Type B pancreatic cell (in vitro differentiated cells): ENCODE results near the gene TMC1. TPM values are rescaled to one million over a fixed set of nuclear protein-coding genes. Genes with fewer than 3 reads are reported as not detected.

Experiments
- DNase-seq: peaks from one replicate; pipeline ENCODE4 v3.0.0; 2021; ENCODE audit warnings: mixed read lengths; ENCODE audit not compliant: unreplicated experiment; ENCODE audit errors: extremely low spot score
- H3K27ac Mint-ChIP-seq: 2 replicates; pipeline ENCODE4 v1.8.0; 2021; ENCODE audit warnings: mild to moderate bottlenecking, mixed read lengths
- H3K27me3 Mint-ChIP-seq: 2 replicates; pipeline ENCODE4 v1.8.0; 2021; ENCODE audit warnings: mixed read lengths
- H3K36me3 Mint-ChIP-seq: 2 replicates; pipeline ENCODE4 v1.8.0; 2021; ENCODE audit warnings: mixed read lengths
- H3K4me1 Mint-ChIP-seq: one replicate; pipeline ENCODE4 v1.8.0; 2021; ENCODE audit warnings: mixed read lengths; ENCODE audit not compliant: unreplicated experiment
- H3K4me3 Mint-ChIP-seq: 2 replicates; pipeline ENCODE4 v1.8.0; 2021; ENCODE audit warnings: mild to moderate bottlenecking, mixed read lengths
- H3K9me3 Mint-ChIP-seq: 2 replicates; pipeline ENCODE4 v1.8.0; 2021; ENCODE audit warnings: mixed read lengths
- CTCF ChIP-seq: fragments of 200-600 bp; sonication (generic); conservative IDR thresholded peaks from 2 replicates; pipeline ENCODE4 v1.5.0; 2021; ENCODE audit warnings: antibody characterized with exemption, mild to moderate bottlenecking
- total RNA-seq: library from RNA; stranded (reverse); gene quantifications from 2 replicates; pipeline ENCODE4 v1.2.1, GENCODE V29; 2021; ENCODE audit warnings: low replicate concordance

TMC1 gene
- total RNA-seq, 1 donor from 2014 or later = not detected

- H3K4me1 Mint-ChIP-seq = no peaks in the 10 kb centered on the region
- H3K27me3 Mint-ChIP-seq = no peaks in the 10 kb centered on the region
- no peak for DNase-seq
- H3K36me3 Mint-ChIP-seq = no peaks in the 10 kb centered on the region
- TF ChIP-seq CTCF = no peak
- H3K27ac Mint-ChIP-seq = no peak overlapping the region
- H3K9me3 Mint-ChIP-seq = no peaks in the 10 kb centered on the region
- H3K4me3 Mint-ChIP-seq = no peak overlapping the region
These were observed 31.4 kb upstream of the TMC1 start for GRCh38 chr9:72489986-72490385.

DNA sequence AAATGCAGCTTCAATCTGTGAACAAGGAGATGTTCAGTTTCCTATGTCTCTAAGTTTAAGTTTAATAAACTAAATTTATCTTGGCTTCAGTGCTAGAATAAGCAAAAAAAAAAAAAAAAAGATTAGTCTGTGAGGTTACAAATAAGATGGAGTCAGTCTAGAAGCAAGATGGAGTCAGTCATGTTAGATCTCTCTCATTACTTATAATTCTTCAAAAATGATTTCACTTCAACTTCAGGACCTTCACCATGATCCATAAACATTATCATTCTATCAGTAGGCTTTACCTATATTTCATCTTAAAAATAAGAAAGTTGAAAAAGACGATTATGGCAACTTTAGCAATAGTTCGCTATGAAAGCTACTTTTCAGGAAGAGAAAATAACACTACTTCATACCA lies 30.2 kb upstream of the TMC1 start:
- Mint-ChIP-seq H3K36me3 (no peaks in the 10 kb centered on the region), H3K27ac (no peak overlapping the region), H3K9me3 (no peaks in the 10 kb centered on the region), H3K4me3 (no peak overlapping the region), H3K27me3 (no peaks in the 10 kb centered on the region), H3K4me1 (no peaks in the 10 kb centered on the region)
- TF ChIP-seq CTCF = no peak
- no peak for DNase-seq

DNA sequence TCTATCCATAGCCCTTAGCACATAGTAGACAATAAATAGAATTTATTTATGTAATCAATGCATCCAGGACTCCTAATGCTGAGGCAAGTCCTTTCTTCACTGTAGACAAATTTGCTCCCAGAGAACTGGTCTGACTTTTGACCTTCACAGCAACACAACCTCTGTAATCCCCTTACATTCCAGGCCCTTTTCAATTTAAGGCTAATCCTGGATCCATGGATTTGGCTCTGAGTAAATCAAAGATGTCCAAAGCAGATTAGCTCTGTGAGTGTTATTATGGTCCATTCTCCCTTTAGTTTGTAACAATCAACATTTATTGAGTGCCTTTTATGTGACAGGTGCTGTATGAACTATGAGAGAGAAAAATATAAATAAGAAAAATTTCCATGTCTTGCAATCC lies 27.4 kb upstream of the TMC1 start:
- Mint-ChIP-seq H3K27me3 (no peaks in the 10 kb centered on the region), H3K4me3 (no peak overlapping the region), H3K27ac (no peak overlapping the region)

GRCh38 chr9:72497447-72498046 lies 23.9 kb upstream of the TMC1 start:
- Mint-ChIP-seq H3K9me3 (no peaks in the 10 kb centered on the region), H3K27ac (no peak overlapping the region), H3K4me3 (no peak overlapping the region), H3K27me3 (no peaks in the 10 kb centered on the region), H3K36me3 (no peaks in the 10 kb centered on the region), H3K4me1 (no peaks in the 10 kb centered on the region)
- TF ChIP-seq CTCF = no peak
- DNase-seq = no peak

More for the DNA sequence above, 27.4 kb upstream of the TMC1 start:
- no peak for TF ChIP-seq CTCF
- DNase-seq = no peak
- Mint-ChIP-seq H3K36me3 (no peaks in the 10 kb centered on the region), H3K9me3 (no peaks in the 10 kb centered on the region), H3K4me1 (no peaks in the 10 kb centered on the region)

DNA sequence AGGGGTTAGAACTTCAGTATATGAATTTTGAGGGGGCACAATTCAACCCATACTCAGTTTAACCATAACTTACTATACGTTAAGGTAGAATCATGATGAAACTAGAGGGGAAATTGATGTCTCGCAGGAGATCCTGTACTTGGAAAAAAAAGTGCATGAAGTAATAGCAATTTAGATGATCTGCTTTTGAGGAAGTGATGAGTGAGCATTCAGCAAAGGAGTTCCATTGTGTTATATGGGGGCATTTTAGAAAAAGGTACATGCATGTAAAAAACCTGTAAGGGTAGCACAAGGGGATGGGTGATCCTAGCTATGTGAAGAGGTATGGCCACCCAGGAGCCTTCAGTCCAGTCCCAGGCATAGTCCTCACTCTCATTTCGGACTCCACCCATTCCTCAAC lies 14.8 kb upstream of the TMC1 start:
- no peak for DNase-seq
- Mint-ChIP-seq H3K36me3 (no peaks in the 10 kb centered on the region), H3K4me1 (peaks cover 8% of the 10 kb centered on the region), H3K27ac (no peak overlapping the region), H3K9me3 (no peaks in the 10 kb centered on the region), H3K27me3 (no peaks in the 10 kb centered on the region), H3K4me3 (no peak overlapping the region)
- TF ChIP-seq CTCF = no peak

DNA sequence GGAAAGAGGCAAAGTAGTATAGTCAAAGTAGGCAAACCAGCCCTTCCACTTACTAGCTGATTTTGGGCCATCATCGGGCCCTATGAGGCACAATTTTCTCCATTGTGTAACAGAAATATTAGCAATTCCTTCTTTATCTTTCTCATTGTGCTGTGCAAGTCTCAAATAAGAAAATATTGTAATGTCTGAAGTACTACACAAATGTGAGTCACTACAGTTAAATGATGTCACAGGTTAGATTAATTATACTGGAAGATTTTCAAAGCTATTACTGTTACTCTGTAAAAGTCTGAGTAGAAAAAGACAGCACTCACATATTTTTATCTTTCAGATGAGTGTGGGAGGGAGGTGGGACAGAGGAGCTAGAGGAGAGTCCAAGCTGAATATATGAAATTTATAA lies 12.4 kb upstream of the TMC1 start:
- peak overlapping the region; percentile 20 for H3K27ac Mint-ChIP-seq
- TF ChIP-seq CTCF = no peak
- no peaks in the 10 kb centered on the region for H3K27me3 Mint-ChIP-seq
- H3K36me3 Mint-ChIP-seq = no peaks in the 10 kb centered on the region
- H3K4me3 Mint-ChIP-seq = no peak overlapping the region
- H3K4me1 Mint-ChIP-seq = peaks cover 8% of the 10 kb centered on the region
- H3K9me3 Mint-ChIP-seq = no peaks in the 10 kb centered on the region
- no peak for DNase-seq
